ENCODE results near the gene UNC45B.
"Not testable (repeated sequence)": the region's sequence is repeated elsewhere in the genome, so short reads cannot be mapped to it uniquely, and the experiment has no call there.

The UNC45B gene

GRCh38 chr17:35227546-35227945 is 79.9 kb downstream of the UNC45B start:
- DNase-seq = no peak

- DNase-seq = no peak
These were observed 82.0 kb downstream of the UNC45B start for GRCh38 chr17:35229638-35230037.

- not testable (repeated sequence) for DNase-seq
These were observed 86.7 kb downstream of the UNC45B start for GRCh38 chr17:35234315-35234714.

GRCh38 chr17:35235289-35235688 is 87.7 kb downstream of the UNC45B start:
- no peak for DNase-seq

- DNase-seq = no peak
These were observed 88.3 kb downstream of the UNC45B start for GRCh38 chr17:35235917-35236316.

- DNase-seq = no peak
These were observed 89.2 kb downstream of the UNC45B start for GRCh38 chr17:35236821-35237220.

GRCh38 chr17:35238821-35239220 is 91.2 kb downstream of the UNC45B start:
- DNase-seq = no peak

All from bone marrow (tissue), 2 donors.